NB4 (cell line): ENCODE measurements around the gene SYNE1.

ENCODE experiments used
- DNase-seq: peaks from one replicate; pipeline ENCODE4 v3.0.0; 2010; ENCODE audit warnings: low read depth
- H3K4me3 ChIP-seq: one replicate; pipeline ENCODE4 v1.5.1; 2011; ENCODE audit warnings: mild to moderate bottlenecking, low read depth, low read length, moderate library complexity
- MYC ChIP-seq: IDR thresholded peaks from 2 replicates; pipeline ENCODE4 v1.6.1; 2011; ENCODE audit warnings: low read depth, low read length
- POLR2A ChIP-seq: IDR thresholded peaks from 2 replicates; pipeline ENCODE4 v1.6.1; 2011; ENCODE audit warnings: mild to moderate bottlenecking; ENCODE audit not compliant: insufficient read length; ENCODE audit errors: extremely low read depth
- TF ChIP-seq, protein P1 (sequence below): IDR thresholded peaks from one replicate; pipeline ENCODE4 v1.5.1; 2012; ENCODE audit warnings: low read depth, low read length
- TF ChIP-seq, protein P2 (sequence below): IDR thresholded peaks from 2 replicates; pipeline ENCODE4 v1.6.1; 2011; ENCODE audit warnings: low read depth, low read length

SYNE1 gene

DNA sequence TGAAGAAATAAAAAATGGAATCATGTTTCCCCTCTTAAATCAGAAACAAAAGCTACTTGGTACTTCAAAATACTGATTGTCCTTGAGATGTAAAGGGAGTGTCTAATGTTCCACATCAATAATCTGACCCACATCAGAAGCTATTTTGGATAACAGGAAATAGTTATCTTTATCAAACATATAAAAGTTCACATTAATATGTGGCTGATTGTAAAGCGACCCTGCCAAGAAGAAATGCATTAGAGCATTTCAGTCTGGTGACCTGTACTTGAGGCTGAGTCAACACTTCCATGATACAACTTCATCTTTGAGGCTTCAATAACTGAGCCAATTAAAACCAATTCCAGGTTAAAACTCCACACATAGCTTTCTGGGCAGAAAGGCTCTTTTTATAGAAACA lies 31.8 kb downstream of the SYNE1 start:
- DNase-seq = no peak
- no peak overlapping the region for H3K4me3 ChIP-seq
- TF ChIP-seq POLR2A (no peak), MYC (no peak)
- TF ChIP-seq, protein P1, sequence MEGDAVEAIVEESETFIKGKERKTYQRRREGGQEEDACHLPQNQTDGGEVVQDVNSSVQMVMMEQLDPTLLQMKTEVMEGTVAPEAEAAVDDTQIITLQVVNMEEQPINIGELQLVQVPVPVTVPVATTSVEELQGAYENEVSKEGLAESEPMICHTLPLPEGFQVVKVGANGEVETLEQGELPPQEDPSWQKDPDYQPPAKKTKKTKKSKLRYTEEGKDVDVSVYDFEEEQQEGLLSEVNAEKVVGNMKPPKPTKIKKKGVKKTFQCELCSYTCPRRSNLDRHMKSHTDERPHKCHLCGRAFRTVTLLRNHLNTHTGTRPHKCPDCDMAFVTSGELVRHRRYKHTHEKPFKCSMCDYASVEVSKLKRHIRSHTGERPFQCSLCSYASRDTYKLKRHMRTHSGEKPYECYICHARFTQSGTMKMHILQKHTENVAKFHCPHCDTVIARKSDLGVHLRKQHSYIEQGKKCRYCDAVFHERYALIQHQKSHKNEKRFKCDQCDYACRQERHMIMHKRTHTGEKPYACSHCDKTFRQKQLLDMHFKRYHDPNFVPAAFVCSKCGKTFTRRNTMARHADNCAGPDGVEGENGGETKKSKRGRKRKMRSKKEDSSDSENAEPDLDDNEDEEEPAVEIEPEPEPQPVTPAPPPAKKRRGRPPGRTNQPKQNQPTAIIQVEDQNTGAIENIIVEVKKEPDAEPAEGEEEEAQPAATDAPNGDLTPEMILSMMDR = no peak
- TF ChIP-seq, protein P2, sequence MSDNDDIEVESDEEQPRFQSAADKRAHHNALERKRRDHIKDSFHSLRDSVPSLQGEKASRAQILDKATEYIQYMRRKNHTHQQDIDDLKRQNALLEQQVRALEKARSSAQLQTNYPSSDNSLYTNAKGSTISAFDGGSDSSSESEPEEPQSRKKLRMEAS = no peak

DNA sequence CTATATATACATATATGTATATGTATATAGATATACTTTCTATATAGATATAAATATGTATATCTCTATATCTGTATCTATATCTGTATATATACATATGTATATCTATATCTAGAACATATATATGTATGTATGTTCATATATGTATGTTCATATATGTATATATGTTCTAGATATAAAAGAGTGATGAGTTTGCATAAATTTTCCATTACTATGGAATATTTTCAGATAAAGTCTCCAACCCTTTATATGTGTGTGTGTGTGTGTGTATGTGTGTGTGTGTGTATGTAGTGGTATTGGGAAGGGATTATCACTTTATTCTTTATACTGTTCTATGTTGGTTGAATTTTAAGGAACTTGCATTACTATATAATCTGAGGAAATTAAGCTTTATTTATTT lies 33.3 kb downstream of the SYNE1 start:
- TF ChIP-seq, protein P1 = no peak
- TF ChIP-seq, protein P2 = no peak
- TF ChIP-seq MYC = no peak
- no peak for TF ChIP-seq POLR2A
- no peak overlapping the region for H3K4me3 ChIP-seq
- DNase-seq = no peak

DNA sequence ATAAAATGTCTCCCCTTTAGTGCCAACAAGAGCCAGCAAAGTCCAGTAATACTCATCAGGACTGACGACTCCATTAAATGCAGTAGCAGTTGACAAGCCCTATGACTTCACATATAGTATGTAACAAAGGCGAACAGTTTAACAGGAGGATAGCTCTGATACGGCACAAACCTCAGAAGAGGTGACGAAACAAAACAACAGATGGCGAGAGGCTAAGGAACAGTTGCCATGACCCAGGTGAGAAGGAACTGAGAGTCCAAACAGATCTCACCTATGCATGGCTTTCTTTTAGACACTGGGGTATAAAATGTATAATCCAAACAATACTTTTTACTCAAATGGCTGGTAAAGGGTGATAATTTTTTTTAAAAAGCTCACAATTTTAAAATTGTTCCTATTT lies 37.1 kb downstream of the SYNE1 start:
- no peak overlapping the region for H3K4me3 ChIP-seq
- TF ChIP-seq POLR2A (no peak), MYC (no peak)
- TF ChIP-seq, protein P2 = no peak
- TF ChIP-seq, protein P1 = no peak
- DNase-seq = no peak

DNA sequence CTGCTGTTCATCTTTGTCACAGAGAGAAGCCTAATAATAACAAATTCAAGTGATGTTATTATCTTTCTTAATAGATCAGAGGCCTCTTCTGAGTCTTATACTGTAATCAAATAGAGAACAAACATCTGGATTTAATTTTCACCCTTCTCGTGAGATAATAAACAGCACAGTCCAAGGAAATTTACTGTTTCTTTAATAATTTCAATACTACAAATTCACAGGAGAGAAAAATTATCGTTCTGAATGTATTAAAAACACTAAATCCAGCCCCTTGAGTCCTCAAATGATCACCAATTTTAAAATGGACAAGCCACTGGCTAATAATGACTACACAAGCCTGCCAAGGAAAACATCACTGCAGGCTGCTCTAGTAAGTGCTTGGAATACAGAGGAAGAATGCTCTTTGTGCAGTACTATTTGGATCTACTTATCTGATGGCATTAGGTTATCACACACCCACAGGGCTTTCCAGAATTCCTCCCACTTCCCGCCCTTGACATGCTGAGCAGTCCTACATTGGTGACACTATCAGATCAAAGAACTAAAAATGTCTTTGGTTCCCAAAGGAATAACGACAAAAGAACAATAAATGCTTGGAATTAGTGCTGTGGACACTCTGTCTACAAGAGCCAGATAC lies 38.1 kb downstream of the SYNE1 start:
- no peak overlapping the region for H3K4me3 ChIP-seq
- no peak for DNase-seq
- TF ChIP-seq, protein P1 = no peak
- TF ChIP-seq, protein P2 = no peak
- TF ChIP-seq POLR2A = no peak
- no peak for TF ChIP-seq MYC

DNA sequence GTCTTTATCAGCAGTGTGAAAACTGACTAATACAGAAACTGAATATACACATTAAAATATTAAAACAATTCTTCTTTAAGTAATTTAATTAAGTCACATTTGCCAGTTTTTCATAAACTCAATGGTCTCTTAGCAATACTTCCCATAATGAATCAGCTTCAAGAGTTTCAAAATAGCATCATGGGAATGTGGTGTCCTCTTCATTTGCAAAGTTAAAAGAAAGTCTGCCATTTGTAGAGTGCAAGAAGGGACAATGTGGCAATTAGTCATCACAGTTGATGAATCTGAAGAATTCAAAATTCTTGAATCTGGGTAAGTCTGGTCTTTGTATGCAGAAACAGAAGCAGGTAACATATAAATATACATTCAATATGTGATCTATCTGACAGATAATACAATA lies 38.7 kb downstream of the SYNE1 start:
- TF ChIP-seq, protein P1 = no peak
- H3K4me3 ChIP-seq = no peak overlapping the region
- DNase-seq = no peak

DNA sequence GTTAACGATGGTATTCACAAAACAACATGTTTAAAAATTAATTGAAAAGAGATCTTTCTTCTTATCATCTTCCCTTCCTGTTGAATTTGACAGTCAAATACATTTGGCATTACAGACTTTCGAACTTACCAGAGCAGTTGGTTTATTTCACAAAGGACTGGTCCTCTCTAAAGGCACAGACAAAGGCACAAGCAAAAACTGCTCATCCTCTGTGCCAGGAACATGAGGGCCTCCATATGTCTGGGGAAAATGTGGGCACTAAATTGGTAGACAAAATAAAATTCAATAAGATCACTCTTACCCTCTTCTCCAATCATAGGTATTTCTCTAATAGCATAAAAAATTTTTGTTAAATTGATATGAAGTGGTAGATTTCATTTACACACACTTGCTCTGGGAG lies 40.4 kb downstream of the SYNE1 start:
- DNase-seq = no peak
- no peak overlapping the region for H3K4me3 ChIP-seq
- TF ChIP-seq POLR2A (no peak), MYC (no peak)
- TF ChIP-seq, protein P1 = no peak
- TF ChIP-seq, protein P2 = no peak
